ENCODE measurements around the gene LSM14A. TPM values are rescaled to one million over a fixed set of nuclear protein-coding genes. Genes with fewer than 3 reads are reported as not detected.

The LSM14A gene
- total and polyA plus RNA-seq, 9 of the 15 experiments (the other 6 are each of a cell fraction or from before 2014, with no cell fraction given) = 19.5 to 150 (median 95.1) TPM

DNA sequence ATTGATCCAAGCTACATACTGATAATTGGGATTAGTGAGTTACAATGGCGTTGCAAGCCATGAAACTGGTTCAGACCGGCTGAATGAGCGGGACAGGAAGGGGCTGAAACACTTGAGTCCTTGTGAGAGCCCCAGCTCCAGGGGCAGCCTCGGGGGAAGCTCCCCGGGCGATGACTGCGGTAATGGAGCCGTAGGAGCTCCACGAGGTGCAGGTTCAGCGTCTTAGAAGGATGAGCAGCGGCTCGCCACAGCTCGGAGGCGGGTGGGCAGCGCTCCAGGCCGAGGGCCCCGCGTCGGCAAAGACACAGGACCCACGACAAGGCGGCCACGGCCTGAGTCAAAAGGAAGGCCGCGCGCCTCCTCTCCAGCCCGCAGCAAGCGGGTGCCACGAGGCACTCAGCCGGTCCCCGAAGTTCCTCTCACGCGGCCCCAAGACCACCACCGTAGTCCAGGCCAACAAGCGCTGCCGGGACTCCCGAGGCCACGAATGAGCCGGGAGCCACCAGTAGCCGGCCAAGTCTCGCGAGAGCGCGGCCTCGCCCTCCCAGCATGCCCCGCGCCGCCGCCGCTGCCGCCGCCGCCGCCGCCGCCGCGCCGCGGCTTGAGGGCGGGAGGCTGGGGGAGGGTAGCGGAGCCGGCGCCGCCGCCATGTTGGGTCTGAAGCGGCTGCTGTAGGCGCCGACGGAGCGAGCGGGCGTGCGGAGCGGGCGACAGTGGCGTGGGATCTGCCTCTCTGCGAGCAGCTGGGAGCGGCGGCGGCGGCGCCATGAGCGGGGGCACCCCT lies at the start of gene LSM14A (continued):
- TF ChIP-seq, protein P1, sequence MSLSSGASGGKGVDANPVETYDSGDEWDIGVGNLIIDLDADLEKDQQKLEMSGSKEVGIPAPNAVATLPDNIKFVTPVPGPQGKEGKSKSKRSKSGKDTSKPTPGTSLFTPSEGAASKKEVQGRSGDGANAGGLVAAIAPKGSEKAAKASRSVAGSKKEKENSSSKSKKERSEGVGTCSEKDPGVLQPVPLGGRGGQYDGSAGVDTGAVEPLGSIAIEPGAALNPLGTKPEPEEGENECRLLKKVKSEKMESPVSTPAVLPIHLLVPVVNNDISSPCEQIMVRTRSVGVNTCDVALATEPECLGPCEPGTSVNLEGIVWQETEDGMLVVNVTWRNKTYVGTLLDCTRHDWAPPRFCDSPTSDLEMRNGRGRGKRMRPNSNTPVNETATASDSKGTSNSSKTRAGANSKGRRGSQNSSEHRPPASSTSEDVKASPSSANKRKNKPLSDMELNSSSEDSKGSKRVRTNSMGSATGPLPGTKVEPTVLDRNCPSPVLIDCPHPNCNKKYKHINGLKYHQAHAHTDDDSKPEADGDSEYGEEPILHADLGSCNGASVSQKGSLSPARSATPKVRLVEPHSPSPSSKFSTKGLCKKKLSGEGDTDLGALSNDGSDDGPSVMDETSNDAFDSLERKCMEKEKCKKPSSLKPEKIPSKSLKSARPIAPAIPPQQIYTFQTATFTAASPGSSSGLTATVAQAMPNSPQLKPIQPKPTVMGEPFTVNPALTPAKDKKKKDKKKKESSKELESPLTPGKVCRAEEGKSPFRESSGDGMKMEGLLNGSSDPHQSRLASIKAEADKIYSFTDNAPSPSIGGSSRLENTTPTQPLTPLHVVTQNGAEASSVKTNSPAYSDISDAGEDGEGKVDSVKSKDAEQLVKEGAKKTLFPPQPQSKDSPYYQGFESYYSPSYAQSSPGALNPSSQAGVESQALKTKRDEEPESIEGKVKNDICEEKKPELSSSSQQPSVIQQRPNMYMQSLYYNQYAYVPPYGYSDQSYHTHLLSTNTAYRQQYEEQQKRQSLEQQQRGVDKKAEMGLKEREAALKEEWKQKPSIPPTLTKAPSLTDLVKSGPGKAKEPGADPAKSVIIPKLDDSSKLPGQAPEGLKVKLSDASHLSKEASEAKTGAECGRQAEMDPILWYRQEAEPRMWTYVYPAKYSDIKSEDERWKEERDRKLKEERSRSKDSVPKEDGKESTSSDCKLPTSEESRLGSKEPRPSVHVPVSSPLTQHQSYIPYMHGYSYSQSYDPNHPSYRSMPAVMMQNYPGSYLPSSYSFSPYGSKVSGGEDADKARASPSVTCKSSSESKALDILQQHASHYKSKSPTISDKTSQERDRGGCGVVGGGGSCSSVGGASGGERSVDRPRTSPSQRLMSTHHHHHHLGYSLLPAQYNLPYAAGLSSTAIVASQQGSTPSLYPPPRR (CRISPR knock-in tag; IDR thresholded peaks at IDR 0.05; ENCODE audit: borderline replicate concordance) = no peak
- TF ChIP-seq KAT8 (IDR thresholded peaks at IDR 0.05; ENCODE audit: low read depth) (no peak), HMG20B (CRISPR knock-in tag; IDR thresholded peaks at IDR 0.05) (no peak), ZBTB8A (IDR thresholded peaks at IDR 0.05; ENCODE audit: partially characterized antibody) (no peak), HNRNPUL1 (IDR thresholded peaks at IDR 0.05; ENCODE audit: low read length) (no peak), POLR3A (IDR thresholded peaks at IDR 0.05; ENCODE audit: borderline replicate concordance, extremely low read depth, insufficient read depth, insufficient read length) (no peak), XRCC5 (IDR thresholded peaks at IDR 0.05; ENCODE audit: low read depth, low read length) (0 out of 2 replicates have a peak, but pooled peaks have one; percentile 45), ZC3H11A (IDR thresholded peaks at IDR 0.05; ENCODE audit: low read depth, low read length) (no peak), ARHGAP35 (IDR thresholded peaks at IDR 0.05; ENCODE audit: partially characterized antibody) (peak; percentile 69)
- TF ChIP-seq, protein P2, sequence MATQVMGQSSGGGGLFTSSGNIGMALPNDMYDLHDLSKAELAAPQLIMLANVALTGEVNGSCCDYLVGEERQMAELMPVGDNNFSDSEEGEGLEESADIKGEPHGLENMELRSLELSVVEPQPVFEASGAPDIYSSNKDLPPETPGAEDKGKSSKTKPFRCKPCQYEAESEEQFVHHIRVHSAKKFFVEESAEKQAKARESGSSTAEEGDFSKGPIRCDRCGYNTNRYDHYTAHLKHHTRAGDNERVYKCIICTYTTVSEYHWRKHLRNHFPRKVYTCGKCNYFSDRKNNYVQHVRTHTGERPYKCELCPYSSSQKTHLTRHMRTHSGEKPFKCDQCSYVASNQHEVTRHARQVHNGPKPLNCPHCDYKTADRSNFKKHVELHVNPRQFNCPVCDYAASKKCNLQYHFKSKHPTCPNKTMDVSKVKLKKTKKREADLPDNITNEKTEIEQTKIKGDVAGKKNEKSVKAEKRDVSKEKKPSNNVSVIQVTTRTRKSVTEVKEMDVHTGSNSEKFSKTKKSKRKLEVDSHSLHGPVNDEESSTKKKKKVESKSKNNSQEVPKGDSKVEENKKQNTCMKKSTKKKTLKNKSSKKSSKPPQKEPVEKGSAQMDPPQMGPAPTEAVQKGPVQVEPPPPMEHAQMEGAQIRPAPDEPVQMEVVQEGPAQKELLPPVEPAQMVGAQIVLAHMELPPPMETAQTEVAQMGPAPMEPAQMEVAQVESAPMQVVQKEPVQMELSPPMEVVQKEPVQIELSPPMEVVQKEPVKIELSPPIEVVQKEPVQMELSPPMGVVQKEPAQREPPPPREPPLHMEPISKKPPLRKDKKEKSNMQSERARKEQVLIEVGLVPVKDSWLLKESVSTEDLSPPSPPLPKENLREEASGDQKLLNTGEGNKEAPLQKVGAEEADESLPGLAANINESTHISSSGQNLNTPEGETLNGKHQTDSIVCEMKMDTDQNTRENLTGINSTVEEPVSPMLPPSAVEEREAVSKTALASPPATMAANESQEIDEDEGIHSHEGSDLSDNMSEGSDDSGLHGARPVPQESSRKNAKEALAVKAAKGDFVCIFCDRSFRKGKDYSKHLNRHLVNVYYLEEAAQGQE (IDR thresholded peaks at IDR 0.05; ENCODE audit: borderline replicate concordance) = peak; percentile 98
- TF ChIP-seq, protein P2 (CRISPR knock-in tag; IDR thresholded peaks at IDR 0.05; ENCODE audit: low read depth) = peak; percentile 59; the same call in 1 of the 2 replicates
- TF ChIP-seq, protein P3, sequence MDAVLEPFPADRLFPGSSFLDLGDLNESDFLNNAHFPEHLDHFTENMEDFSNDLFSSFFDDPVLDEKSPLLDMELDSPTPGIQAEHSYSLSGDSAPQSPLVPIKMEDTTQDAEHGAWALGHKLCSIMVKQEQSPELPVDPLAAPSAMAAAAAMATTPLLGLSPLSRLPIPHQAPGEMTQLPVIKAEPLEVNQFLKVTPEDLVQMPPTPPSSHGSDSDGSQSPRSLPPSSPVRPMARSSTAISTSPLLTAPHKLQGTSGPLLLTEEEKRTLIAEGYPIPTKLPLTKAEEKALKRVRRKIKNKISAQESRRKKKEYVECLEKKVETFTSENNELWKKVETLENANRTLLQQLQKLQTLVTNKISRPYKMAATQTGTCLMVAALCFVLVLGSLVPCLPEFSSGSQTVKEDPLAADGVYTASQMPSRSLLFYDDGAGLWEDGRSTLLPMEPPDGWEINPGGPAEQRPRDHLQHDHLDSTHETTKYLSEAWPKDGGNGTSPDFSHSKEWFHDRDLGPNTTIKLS (IDR thresholded peaks at IDR 0.05; ENCODE audit: borderline replicate concordance, low read depth) = peak; percentile 89

All from K562 (cell line).